SK-N-SH (cell line): ENCODE data around the gene LIN9. TPM values are rescaled to one million over a fixed set of nuclear protein-coding genes. Genes with fewer than 3 reads are reported as not detected.

Experiments used
- CTCF ChIA-PET: fragments of 300-600, 350-600 bp; formaldehyde crosslinking; extraction: SDS; loops from one replicate; lab custom pipeline; 2021; lab: Yijun Ruan, JAX
- POLR2A ChIA-PET: fragments of 350-600 bp; sonication (Branson Sonifier 250); formaldehyde crosslinking; extraction: SDS; loops from one replicate; lab custom pipeline; 2020; ENCODE audit warnings: antibody characterized with exemption, inconsistent platforms; lab: Yijun Ruan, JAX
- DNase-seq: peaks from one replicate; pipeline ENCODE4 v3.0.0; 2012
- H2AFZ ChIP-seq: fragments of 200-600 bp; sonication (generic); 2 replicates; pipeline ENCODE4 v1.8.1; 2016; ENCODE audit warnings: antibody characterized with exemption, mild to moderate bottlenecking, low read depth
- H3F3A ChIP-seq: fragments of 200-600 bp; sonication (generic); replicated peaks from 2 replicates; pipeline ENCODE3; 2016; ENCODE audit warnings: antibody characterized with exemption, mild to moderate bottlenecking; ENCODE audit not compliant: insufficient read depth
- H3K27ac ChIP-seq, 2 experiments: fragments of 200-500 bp in 1 of 2; fragments of 200-600 bp in 1 of 2; sonication (Bioruptor generic) in 1 of 2; sonication (generic), shearing (Covaris generic) in 1 of 2; 2 replicates each; pipeline versions ENCODE4 v1.5.1 to v1.6.1; 2014 to 2016; ENCODE audit warnings: low read depth in 2 of 2, inconsistent platforms in 1 of 2, low read length in 1 of 2, mild to moderate bottlenecking in 1 of 2, mixed read lengths in 1 of 2
- H3K27me3 ChIP-seq: fragments of 200-600 bp; sonication (generic), shearing (Covaris generic); 2 replicates; pipeline ENCODE4 v1.6.1; 2016; ENCODE audit warnings: mixed run types; ENCODE audit not compliant: insufficient read depth
- H3K36me3 ChIP-seq, 2 experiments: fragments of 200-500 bp in 1 of 2; fragments of 200-600 bp in 1 of 2; sonication (Bioruptor generic) in 1 of 2; sonication (generic) in 1 of 2; replicated peaks in 1 of 2; 2 replicates each; pipeline versions ENCODE3 to v1.5.1; 2014 to 2016; ENCODE audit warnings: low read length in 1 of 2, mild to moderate bottlenecking in 1 of 2; ENCODE audit not compliant: insufficient read depth in 2 of 2, control insufficient read depth in 1 of 2
- H3K4me1 ChIP-seq, 2 experiments: fragments of 200-500 bp in 1 of 2; fragments of 200-600 bp in 1 of 2; sonication (Bioruptor generic) in 1 of 2; sonication (generic), shearing (Covaris generic) in 1 of 2; 2 replicates each; pipeline versions ENCODE4 v1.5.1 to v1.6.1; 2014 to 2016; ENCODE audit warnings: low read depth in 1 of 2, low read length in 1 of 2, mixed run types in 1 of 2; ENCODE audit not compliant: insufficient read depth in 2 of 2, control insufficient read depth in 1 of 2
- H3K4me2 ChIP-seq: fragments of 200-600 bp; sonication (generic), shearing (Covaris generic); 2 replicates; pipeline ENCODE4 v1.6.1; 2017; ENCODE audit warnings: mixed run types
- H3K4me3 ChIP-seq, 2 experiments: fragments of 200-500 bp in 1 of 2; fragments of 200-600 bp in 1 of 2; sonication (Bioruptor generic) in 1 of 2; sonication (generic), shearing (Covaris generic) in 1 of 2; 2 replicates each; pipeline versions ENCODE4 v1.5.1 to v1.8.1; 2014 to 2016; ENCODE audit warnings: low read depth in 2 of 2, inconsistent platforms in 1 of 2, low read length in 1 of 2, mild to moderate bottlenecking in 1 of 2, mixed read lengths in 1 of 2, moderate library complexity in 1 of 2
- H3K79me2 ChIP-seq: fragments of 200-600 bp; sonication (generic); 2 replicates; pipeline ENCODE4 v1.8.1; 2017; ENCODE audit warnings: mild to moderate bottlenecking; ENCODE audit not compliant: insufficient read depth
- H3K9ac ChIP-seq: fragments of 200-600 bp; sonication (generic); 2 replicates; pipeline ENCODE4 v1.6.1; 2017; ENCODE audit warnings: mixed run types
- H3K9me2 ChIP-seq: fragments of 200-600 bp; sonication (generic); 2 replicates; pipeline ENCODE4 v1.6.1; 2017; ENCODE audit warnings: mixed run types
- H3K9me3 ChIP-seq: fragments of 200-600 bp; sonication (generic); 2 replicates; pipeline ENCODE4 v1.6.1; 2017; ENCODE audit warnings: mixed run types, mild to moderate bottlenecking, moderate library complexity
- H4K20me1 ChIP-seq: fragments of 200-600 bp; sonication (generic); 2 replicates; pipeline ENCODE4 v1.6.1; 2017; ENCODE audit warnings: mild to moderate bottlenecking, mixed run types; ENCODE audit not compliant: insufficient read depth
- CTCF ChIP-seq: fragments of 200-600 bp; sonication (generic); IDR thresholded peaks from 2 replicates; pipeline ENCODE4 v1.6.1; 2017; ENCODE audit warnings: antibody characterized with exemption, mild to moderate bottlenecking, moderate library complexity
- ELF1 ChIP-seq: IDR thresholded peaks from 2 replicates; pipeline ENCODE4 v1.4.0; 2012
- EP300 ChIP-seq, 2 experiments: IDR thresholded peaks; 2 replicates each; pipeline versions ENCODE4 v1.4.0 to v1.6.1; 2012; ENCODE audit warnings: borderline replicate concordance in 1 of 2, low read depth in 1 of 2, low read length in 1 of 2
- EZH2phosphoT487 ChIP-seq: fragments of 200-600 bp; sonication (generic); IDR thresholded peaks from 2 replicates; pipeline ENCODE4 v1.6.1; 2017; ENCODE audit warnings: low read depth, mixed run types, mild to moderate bottlenecking, antibody characterized with exemption, moderate library complexity, borderline replicate concordance
- FOSL2 ChIP-seq: IDR thresholded peaks from 2 replicates; pipeline ENCODE4 v1.4.0; 2012; ENCODE audit warnings: low read depth, mild to moderate bottlenecking, moderate library complexity, borderline replicate concordance
- FOXJ3 ChIP-seq: sonication (generic); formaldehyde crosslinking; IDR thresholded peaks from 2 replicates; pipeline ENCODE4 v1.5.1; 2020; ENCODE audit warnings: mild to moderate bottlenecking, missing genetic modification reagents
- FOXM1 ChIP-seq: IDR thresholded peaks from 2 replicates; pipeline ENCODE4 v1.4.0; 2012; ENCODE audit warnings: low read depth, mild to moderate bottlenecking
- MAX ChIP-seq: IDR thresholded peaks from 2 replicates; pipeline ENCODE4 v1.4.0; 2012; ENCODE audit warnings: low read depth
- MXI1 ChIP-seq: IDR thresholded peaks from 2 replicates; pipeline ENCODE4 v1.6.1; 2012; ENCODE audit warnings: mild to moderate bottlenecking, low read depth, low read length, improper control_type of control experiment
- NFIC ChIP-seq: IDR thresholded peaks from 2 replicates; pipeline ENCODE4 v1.4.0; 2012; ENCODE audit warnings: borderline replicate concordance
- PBX3 ChIP-seq: IDR thresholded peaks from 2 replicates; pipeline ENCODE4; 2012
- POLR2AphosphoS5 ChIP-seq: IDR thresholded peaks from 2 replicates; pipeline ENCODE4 v1.6.1; 2012; ENCODE audit warnings: low read depth, low read length
- RAD21 ChIP-seq: IDR thresholded peaks from 2 replicates; pipeline ENCODE4 v1.6.1; 2012; ENCODE audit warnings: mild to moderate bottlenecking, low read length
- RCOR1 ChIP-seq: fragments of 150-350 bp; IDR thresholded peaks from 2 replicates; pipeline ENCODE4 v1.6.1; 2017; ENCODE audit warnings: antibody characterized with exemption, low read length
- RXRA ChIP-seq: IDR thresholded peaks from 2 replicates; pipeline ENCODE4 v1.4.0; 2012; ENCODE audit warnings: low read depth, mild to moderate bottlenecking, borderline replicate concordance
- TAF1 ChIP-seq: IDR thresholded peaks from 2 replicates; pipeline ENCODE4 v1.6.1; 2012; ENCODE audit warnings: low read depth, mild to moderate bottlenecking, low read length, moderate library complexity, borderline replicate concordance
- TEAD4 ChIP-seq: IDR thresholded peaks from 2 replicates; pipeline ENCODE4 v1.4.0; 2012; ENCODE audit warnings: mild to moderate bottlenecking, borderline replicate concordance; ENCODE audit not compliant: insufficient read depth
- USF1 ChIP-seq: IDR thresholded peaks from 2 replicates; pipeline ENCODE4 v1.4.0; 2012; ENCODE audit warnings: low read depth, borderline replicate concordance
- WGBS: methylation state at CpG from one replicate; pipeline ENCODE4 v1.1.6; 2017; ENCODE audit warnings: low lambda C conversion rate; 5-methylcytosine and 5-hydroxymethylcytosine counted together
- polyA plus RNA-seq, 3 experiments: library from polyadenylated mRNA; depleted of rRNA; stranded (reverse); fragments of >200 nt; gene quantifications; 2 replicates each; pipeline ENCODE4 v1.2.3, GENCODE V29; 2012
- TF ChIP-seq, protein P1 (sequence below): IDR thresholded peaks from 2 replicates; pipeline ENCODE4 v1.4.0; 2012; ENCODE audit warnings: low read depth, borderline replicate concordance
- TF ChIP-seq, protein P2 (sequence below): IDR thresholded peaks from 2 replicates; pipeline ENCODE4 v1.6.1; 2012; ENCODE audit warnings: mild to moderate bottlenecking, low read depth, low read length, moderate library complexity

Gene LIN9
- polyA plus RNA-seq, 1 of the 3 experiments (the other 2 are of a cell fraction) = 1.7 TPM

DNA sequence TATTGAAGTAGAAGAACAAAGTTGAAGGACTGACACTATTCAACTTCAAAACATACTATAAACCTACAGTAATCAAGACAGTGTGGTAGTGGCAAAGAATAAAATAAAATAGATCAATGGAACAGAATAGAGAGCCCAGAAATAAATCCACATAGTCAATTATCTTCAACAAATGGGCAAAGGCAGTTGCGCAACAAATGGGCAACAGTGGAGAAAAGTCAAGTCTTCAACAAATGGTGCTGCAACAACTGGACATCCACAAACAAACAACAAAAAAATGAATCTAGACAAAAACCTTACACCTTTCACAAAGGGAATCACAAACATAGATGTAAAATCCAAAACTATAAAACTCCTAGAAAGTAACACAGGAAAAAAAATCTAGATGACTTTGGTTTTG, 47.1 kb downstream of the LIN9 start (continued):
- TF ChIP-seq CTCF (no peak), FOXM1 (no peak), RCOR1 (no peak), ELF1 (no peak), TAF1 (no peak), MXI1 (no peak), USF1 (no peak), EP300 (IDR thresholded peaks at IDR 0.05; ENCODE audit: borderline replicate concordance in 1 of 2, low read depth in 1 of 2, low read length in 1 of 2) (no peak), NFIC (no peak), POLR2AphosphoS5 (no peak), PBX3 (no peak), RXRA (no peak), MAX (no peak)
- TF ChIP-seq, protein P1, sequence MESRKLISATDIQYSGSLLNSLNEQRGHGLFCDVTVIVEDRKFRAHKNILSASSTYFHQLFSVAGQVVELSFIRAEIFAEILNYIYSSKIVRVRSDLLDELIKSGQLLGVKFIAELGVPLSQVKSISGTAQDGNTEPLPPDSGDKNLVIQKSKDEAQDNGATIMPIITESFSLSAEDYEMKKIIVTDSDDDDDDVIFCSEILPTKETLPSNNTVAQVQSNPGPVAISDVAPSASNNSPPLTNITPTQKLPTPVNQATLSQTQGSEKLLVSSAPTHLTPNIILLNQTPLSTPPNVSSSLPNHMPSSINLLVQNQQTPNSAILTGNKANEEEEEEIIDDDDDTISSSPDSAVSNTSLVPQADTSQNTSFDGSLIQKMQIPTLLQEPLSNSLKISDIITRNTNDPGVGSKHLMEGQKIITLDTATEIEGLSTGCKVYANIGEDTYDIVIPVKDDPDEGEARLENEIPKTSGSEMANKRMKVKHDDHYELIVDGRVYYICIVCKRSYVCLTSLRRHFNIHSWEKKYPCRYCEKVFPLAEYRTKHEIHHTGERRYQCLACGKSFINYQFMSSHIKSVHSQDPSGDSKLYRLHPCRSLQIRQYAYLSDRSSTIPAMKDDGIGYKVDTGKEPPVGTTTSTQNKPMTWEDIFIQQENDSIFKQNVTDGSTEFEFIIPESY = no peak

DNA sequence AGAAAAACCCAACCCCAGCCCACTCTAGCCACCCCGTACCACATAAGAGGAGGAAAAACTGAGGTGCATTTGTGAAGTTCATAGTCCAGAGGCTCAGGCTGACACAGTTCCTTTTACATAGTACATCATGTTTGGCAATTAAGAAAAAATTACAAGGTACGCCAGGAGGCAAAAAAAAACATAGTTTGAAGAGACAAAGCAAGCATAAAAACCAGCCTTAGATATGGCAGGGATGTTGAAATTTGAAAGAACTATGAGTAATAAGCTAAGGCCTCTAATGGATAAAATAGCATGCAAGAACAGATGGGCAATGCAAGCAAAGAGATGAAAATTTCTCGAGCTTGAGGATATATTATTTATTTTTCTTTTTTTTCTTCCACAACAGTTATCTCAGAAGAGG, 53.6 kb downstream of the LIN9 start:
- H3K4me2 ChIP-seq = no peak overlapping the region
- DNase-seq = no peak
- TF ChIP-seq FOSL2 = no peak
- no peak for TF ChIP-seq FOXJ3 (CRISPR knock-in tag)
- TF ChIP-seq TEAD4 = no peak
- TF ChIP-seq EZH2phosphoT487 = no peak
- no peak for TF ChIP-seq RAD21
- TF ChIP-seq, protein P2, sequence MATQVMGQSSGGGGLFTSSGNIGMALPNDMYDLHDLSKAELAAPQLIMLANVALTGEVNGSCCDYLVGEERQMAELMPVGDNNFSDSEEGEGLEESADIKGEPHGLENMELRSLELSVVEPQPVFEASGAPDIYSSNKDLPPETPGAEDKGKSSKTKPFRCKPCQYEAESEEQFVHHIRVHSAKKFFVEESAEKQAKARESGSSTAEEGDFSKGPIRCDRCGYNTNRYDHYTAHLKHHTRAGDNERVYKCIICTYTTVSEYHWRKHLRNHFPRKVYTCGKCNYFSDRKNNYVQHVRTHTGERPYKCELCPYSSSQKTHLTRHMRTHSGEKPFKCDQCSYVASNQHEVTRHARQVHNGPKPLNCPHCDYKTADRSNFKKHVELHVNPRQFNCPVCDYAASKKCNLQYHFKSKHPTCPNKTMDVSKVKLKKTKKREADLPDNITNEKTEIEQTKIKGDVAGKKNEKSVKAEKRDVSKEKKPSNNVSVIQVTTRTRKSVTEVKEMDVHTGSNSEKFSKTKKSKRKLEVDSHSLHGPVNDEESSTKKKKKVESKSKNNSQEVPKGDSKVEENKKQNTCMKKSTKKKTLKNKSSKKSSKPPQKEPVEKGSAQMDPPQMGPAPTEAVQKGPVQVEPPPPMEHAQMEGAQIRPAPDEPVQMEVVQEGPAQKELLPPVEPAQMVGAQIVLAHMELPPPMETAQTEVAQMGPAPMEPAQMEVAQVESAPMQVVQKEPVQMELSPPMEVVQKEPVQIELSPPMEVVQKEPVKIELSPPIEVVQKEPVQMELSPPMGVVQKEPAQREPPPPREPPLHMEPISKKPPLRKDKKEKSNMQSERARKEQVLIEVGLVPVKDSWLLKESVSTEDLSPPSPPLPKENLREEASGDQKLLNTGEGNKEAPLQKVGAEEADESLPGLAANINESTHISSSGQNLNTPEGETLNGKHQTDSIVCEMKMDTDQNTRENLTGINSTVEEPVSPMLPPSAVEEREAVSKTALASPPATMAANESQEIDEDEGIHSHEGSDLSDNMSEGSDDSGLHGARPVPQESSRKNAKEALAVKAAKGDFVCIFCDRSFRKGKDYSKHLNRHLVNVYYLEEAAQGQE = no peak
- TF ChIP-seq, protein P1 = no peak
- no peak for TF ChIP-seq MAX

More for the DNA sequence above, 53.6 kb downstream of the LIN9 start:
- Histone ChIP-seq H4K20me1 (no peaks in the 10 kb centered on the region), H3K4me3 (no peak overlapping the region), H3K9ac (no peak overlapping the region), H3K4me1 (no peaks in the 10 kb centered on the region), H3F3A (no peaks in the 10 kb centered on the region), H2AFZ (no peak overlapping the region), H3K27ac (no peak overlapping the region), H3K9me2 (no peaks in the 10 kb centered on the region), H3K27me3 (no peaks in the 10 kb centered on the region), H3K79me2 (no peaks in the 10 kb centered on the region), H3K36me3 (peaks cover 6 to 10% of the 10 kb centered on the region in 2 experiments), H3K9me3 (peaks cover 2% of the 10 kb centered on the region; the same call in 1 of the 2 replicates)
- WGBS = 90% methylated on average over 3 of the region's 3 CpGs
- CTCF ChIA-PET = interaction anchor here (1.2 kb wide), 1 partner anchor 153 kb away, joined by 3 read pairs; the partner anchor contains the start of gene PARP1
- POLR2A ChIA-PET = no interaction called here
